ENCODE results near the gene TMEM134. TPM values are rescaled to one million over a fixed set of nuclear protein-coding genes. Genes with fewer than 3 reads are reported as not detected.

The TMEM134 gene
- total and polyA plus RNA-seq, 9 of the 15 experiments (the other 6 are each of a cell fraction or from before 2014, with no cell fraction given) = 0.63 to 48.4 (median 10.7) TPM

DNA sequence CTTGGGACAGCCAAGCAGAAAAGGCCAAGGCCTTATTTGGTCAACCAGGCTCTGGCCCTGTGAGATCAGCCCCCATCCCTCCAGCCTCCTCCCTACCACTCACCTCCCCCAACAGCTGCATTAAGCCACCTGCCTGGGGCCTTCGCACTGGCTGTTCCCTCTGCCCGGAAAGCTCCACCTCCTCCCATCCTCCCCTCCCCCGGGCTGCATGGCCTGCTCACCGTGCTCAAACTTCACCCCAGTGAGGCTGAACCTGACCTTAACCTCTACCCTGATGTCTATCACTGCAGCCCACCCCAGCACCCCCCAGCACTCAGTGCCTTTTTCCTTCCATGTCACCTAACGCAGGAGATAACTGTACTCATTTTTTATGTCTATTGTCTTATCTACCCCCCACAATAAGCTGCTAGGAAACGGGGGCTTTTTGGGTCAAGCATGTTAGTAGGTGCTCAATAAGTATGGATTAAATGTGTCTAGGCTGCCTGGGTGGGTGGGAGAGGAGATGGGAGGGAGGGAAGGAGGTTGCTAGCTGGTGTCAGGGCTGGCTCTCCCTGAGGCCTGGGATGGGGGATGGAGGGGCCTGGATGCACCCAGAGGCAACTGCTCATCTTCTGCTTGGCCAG lies 32.5 kb downstream of the TMEM134 start (continued):
- TF ChIP-seq ZNF253 (CRISPR knock-in tag; conservative IDR thresholded peaks at IDR 0.05) (no peak), PHF21A (IDR thresholded peaks at IDR 0.05; ENCODE audit: borderline replicate concordance, low read depth) (no peak), ELF4 (CRISPR knock-in tag; IDR thresholded peaks at IDR 0.05) (no peak), TCF3 (CRISPR knock-in tag; IDR thresholded peaks at IDR 0.05) (peak; percentile 25; the same call in 1 of the 2 replicates), ZFX (CRISPR knock-in tag; IDR thresholded peaks at IDR 0.05) (peak; percentile 40; the same call in 1 of the 2 replicates), CAMTA2 (CRISPR knock-in tag; conservative IDR thresholded peaks at IDR 0.05) (no peak), CC2D1A (IDR thresholded peaks at IDR 0.05) (peak; percentile 60; the same call in 1 of the 2 replicates), HDAC1 (IDR thresholded peaks at IDR 0.05) (peak in 1 of 2 experiments; percentile 64; a peak in 1 of 4 replicates), MTA1 (IDR thresholded peaks at IDR 0.05; ENCODE audit: borderline replicate concordance) (0 out of 2 replicates have a peak, but pooled peaks have one; percentile 49), CTBP1 (IDR thresholded peaks at IDR 0.05; ENCODE audit: borderline replicate concordance) (peak; percentile 50), FUS (optimal IDR thresholded peaks at IDR 0.05; ENCODE audit: low read depth, low read length) (no peak), ZEB2 (IDR thresholded peaks at IDR 0.05) (peak; percentile 69; the same call in 1 of the 2 replicates), KDM4B (IDR thresholded peaks at IDR 0.05; ENCODE audit: borderline replicate concordance in 2 of 2, low read depth in 1 of 2) (peak in 1 of 2 experiments; percentile 64; a peak in 1 of 4 replicates), HMG20B (CRISPR knock-in tag; IDR thresholded peaks at IDR 0.05) (no peak), SRF (CRISPR knock-in tag; IDR thresholded peaks at IDR 0.05) (peak; percentile 27 to 90; a peak in 2 of 4 replicates), TRIM24 (IDR thresholded peaks at IDR 0.05) (peak; percentile 53 to 66; a peak in 3 of 4 replicates), MIER1 (IDR thresholded peaks at IDR 0.05; ENCODE audit: low read depth) (0 out of 2 replicates have a peak, but pooled peaks have one; percentile 51), NR2C1 (IDR thresholded peaks at IDR 0.05) (peak; percentile 60), NR2C1 (tag; IDR thresholded peaks at IDR 0.05) (peak; percentile 66), SMARCE1 (IDR thresholded peaks at IDR 0.05) (peak; percentile 49; the same call in 1 of the 2 replicates), HMG20A (CRISPR knock-in tag; conservative IDR thresholded peaks at IDR 0.05) (no peak), YY1 (IDR thresholded peaks at IDR 0.05; ENCODE audit: borderline replicate concordance in 1 of 3, control insufficient read depth in 1 of 3, extremely low read depth in 1 of 3, insufficient read depth in 3 of 3, insufficient read length in 1 of 3, insufficient replicate concordance in 2 of 3, low read depth in 1 of 3, low read length in 2 of 3) (peak in 2 of 3 experiments; percentile 39 to 50), SIN3A (IDR thresholded peaks at IDR 0.05; ENCODE audit: borderline replicate concordance in 2 of 2, control insufficient read depth in 1 of 2, low read depth in 2 of 2, low read length in 2 of 2) (peak in 1 of 2 experiments; percentile 57; a peak in 1 of 4 replicates), TOE1 (IDR thresholded peaks at IDR 0.05; ENCODE audit: borderline replicate concordance) (peak; percentile 71; the same call in 1 of the 2 replicates), TOE1 (CRISPR knock-in tag; IDR thresholded peaks at IDR 0.05; ENCODE audit: borderline replicate concordance, low read depth) (no peak), LARP7 (IDR thresholded peaks at IDR 0.05) (0 out of 2 replicates have a peak, but pooled peaks have one; percentile 19)
- TF ChIP-seq, protein P1, sequence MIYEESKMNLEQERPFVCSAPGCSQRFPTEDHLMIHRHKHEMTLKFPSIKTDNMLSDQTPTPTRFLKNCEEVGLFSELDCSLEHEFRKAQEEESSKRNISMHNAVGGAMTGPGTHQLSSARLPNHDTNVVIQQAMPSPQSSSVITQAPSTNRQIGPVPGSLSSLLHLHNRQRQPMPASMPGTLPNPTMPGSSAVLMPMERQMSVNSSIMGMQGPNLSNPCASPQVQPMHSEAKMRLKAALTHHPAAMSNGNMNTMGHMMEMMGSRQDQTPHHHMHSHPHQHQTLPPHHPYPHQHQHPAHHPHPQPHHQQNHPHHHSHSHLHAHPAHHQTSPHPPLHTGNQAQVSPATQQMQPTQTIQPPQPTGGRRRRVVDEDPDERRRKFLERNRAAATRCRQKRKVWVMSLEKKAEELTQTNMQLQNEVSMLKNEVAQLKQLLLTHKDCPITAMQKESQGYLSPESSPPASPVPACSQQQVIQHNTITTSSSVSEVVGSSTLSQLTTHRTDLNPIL (CRISPR knock-in tag; IDR thresholded peaks at IDR 0.05) = no peak
- TF ChIP-seq, protein P2, sequence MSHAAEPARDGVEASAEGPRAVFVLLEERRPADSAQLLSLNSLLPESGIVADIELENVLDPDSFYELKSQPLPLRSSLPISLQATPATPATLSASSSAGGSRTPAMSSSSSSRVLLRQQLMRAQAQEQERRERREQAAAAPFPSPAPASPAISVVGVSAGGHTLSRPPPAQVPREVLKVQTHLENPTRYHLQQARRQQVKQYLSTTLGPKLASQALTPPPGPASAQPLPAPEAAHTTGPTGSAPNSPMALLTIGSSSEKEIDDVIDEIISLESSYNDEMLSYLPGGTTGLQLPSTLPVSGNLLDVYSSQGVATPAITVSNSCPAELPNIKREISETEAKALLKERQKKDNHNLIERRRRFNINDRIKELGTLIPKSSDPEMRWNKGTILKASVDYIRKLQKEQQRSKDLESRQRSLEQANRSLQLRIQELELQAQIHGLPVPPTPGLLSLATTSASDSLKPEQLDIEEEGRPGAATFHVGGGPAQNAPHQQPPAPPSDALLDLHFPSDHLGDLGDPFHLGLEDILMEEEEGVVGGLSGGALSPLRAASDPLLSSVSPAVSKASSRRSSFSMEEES (CRISPR knock-in tag; IDR thresholded peaks at IDR 0.05) = no peak

Data from K562 (cell line).